PC-3 (cell line): ENCODE results near the gene SAA4. TPM values are rescaled to one million over a fixed set of nuclear protein-coding genes. Genes with fewer than 3 reads are reported as not detected.

Experiments
- ATAC-seq: fragments of 200-7000 bp; cut with Tn5 transposase; 2 replicates; pipeline ENCODE4 v1.9.1; 2020; ENCODE audit warnings: mild to moderate bottlenecking, moderate library complexity
- BruUV-seq: library from RNA; stranded (reverse); fragments of 400-500 nt; replicated peaks from 2 replicates; lab custom pipeline; 2021; lab: Mats Ljungman, UMichigan
- CTCF ChIA-PET: fragments of 300-600 bp; sonication (Branson Sonifier 250); formaldehyde crosslinking; loops from one replicate; lab custom pipeline; 2022; ENCODE audit warnings: antibody characterized with exemption; lab: Charles Lee
- POLR2A ChIA-PET: fragments of 300-600 bp; sonication (Branson Sonifier 250); formaldehyde crosslinking; loops from one replicate; lab custom pipeline; 2022; ENCODE audit warnings: antibody characterized with exemption; ENCODE audit not compliant: unreplicated experiment; lab: Charles Lee
- DNase-seq: peaks from one replicate; pipeline ENCODE4 v3.0.0-alpha.2; 2015
- H2AFZ ChIP-seq: fragments of 300-600 bp; sonication (generic); 2 replicates; pipeline ENCODE4 v1.6.0; 2016; ENCODE audit warnings: antibody characterized with exemption, low read length
- H3F3A ChIP-seq: fragments of 300-600 bp; sonication (generic); one replicate; pipeline ENCODE4 v1.6.0; 2017; ENCODE audit warnings: antibody characterized with exemption, low read length, control low read depth, mild to moderate bottlenecking; ENCODE audit not compliant: unreplicated experiment
- H3K27ac ChIP-seq: fragments of 300-600 bp; sonication (generic); 2 replicates; pipeline ENCODE4 v1.5.1; 2016; ENCODE audit warnings: mild to moderate bottlenecking, low read length
- H3K27me3 ChIP-seq: fragments of 300-600 bp; sonication (generic); 2 replicates; pipeline ENCODE4 v1.6.1; 2016; ENCODE audit warnings: low read length, mixed read lengths
- H3K36me3 ChIP-seq: fragments of 300-600 bp; sonication (generic); 2 replicates; pipeline ENCODE4 v1.6.1; 2016; ENCODE audit warnings: low read depth, mixed run types, low read length, mixed read lengths
- H3K4me1 ChIP-seq: fragments of 300-600 bp; sonication (generic); 2 replicates; pipeline ENCODE4 v1.5.1; 2016; ENCODE audit warnings: low read length; ENCODE audit not compliant: insufficient read depth
- H3K4me2 ChIP-seq: fragments of 300-600 bp; sonication (generic); 2 replicates; pipeline ENCODE4 v1.6.0; 2016; ENCODE audit warnings: low read length
- H3K4me3 ChIP-seq: fragments of 300-600 bp; sonication (generic); 2 replicates; pipeline ENCODE4 v1.5.1; 2016; ENCODE audit warnings: mild to moderate bottlenecking, low read length, mixed read lengths
- H3K79me2 ChIP-seq: fragments of 300-600 bp; sonication (generic); 2 replicates; pipeline ENCODE4 v1.6.1; 2017; ENCODE audit warnings: low read length, mixed read lengths
- H3K9ac ChIP-seq: fragments of 300-600 bp; sonication (generic); 2 replicates; pipeline ENCODE4 v1.6.0; 2016; ENCODE audit warnings: mild to moderate bottlenecking, low read length
- H3K9me2 ChIP-seq: fragments of 300-600 bp; sonication (generic); replicated peaks from 2 replicates; pipeline ENCODE4 v1.6.1; 2016; ENCODE audit warnings: mixed run types, low read length, mixed read lengths
- H3K9me3 ChIP-seq: fragments of 300-600 bp; sonication (generic); 2 replicates; pipeline ENCODE4 v1.6.1; 2016; ENCODE audit warnings: low read length, mixed read lengths
- H4K20me1 ChIP-seq: fragments of 300-600 bp; sonication (generic); 2 replicates; pipeline ENCODE4 v1.6.1; 2016; ENCODE audit warnings: low read length, mixed read lengths
- CTCF ChIP-seq: fragments of 300-600 bp; sonication (generic); conservative IDR thresholded peaks from 2 replicates; pipeline ENCODE4 v1.5.1; 2017; ENCODE audit warnings: antibody characterized with exemption, low read depth, mild to moderate bottlenecking, low read length
- EZH2 ChIP-seq: fragments of 300-600 bp; sonication (generic); IDR thresholded peaks from one replicate; pipeline ENCODE4 v1.6.1; 2017; ENCODE audit warnings: antibody characterized with exemption, mild to moderate bottlenecking, low read length; ENCODE audit not compliant: unreplicated experiment
- EZH2phosphoT487 ChIP-seq: fragments of 300-600 bp; sonication (generic); IDR thresholded peaks from 2 replicates; pipeline ENCODE4 v1.6.1; 2018; ENCODE audit warnings: mild to moderate bottlenecking, antibody characterized with exemption, low read length, borderline replicate concordance
- intact Hi-C: fragments of 100-400 bp; cut with micrococcal nuclease; formaldehyde crosslinking; loops from 2 replicates; pipeline ENCODE4 v1.9.0; 2023
- total RNA-seq: library from RNA; depleted of rRNA; stranded (reverse); fragments of >200 nt; gene quantifications from 2 replicates; pipeline ENCODE4 v1.2.3, GENCODE V29; 2014

Gene SAA4
- total RNA-seq, 1 experiment from 2014 or later = not detected

DNA sequence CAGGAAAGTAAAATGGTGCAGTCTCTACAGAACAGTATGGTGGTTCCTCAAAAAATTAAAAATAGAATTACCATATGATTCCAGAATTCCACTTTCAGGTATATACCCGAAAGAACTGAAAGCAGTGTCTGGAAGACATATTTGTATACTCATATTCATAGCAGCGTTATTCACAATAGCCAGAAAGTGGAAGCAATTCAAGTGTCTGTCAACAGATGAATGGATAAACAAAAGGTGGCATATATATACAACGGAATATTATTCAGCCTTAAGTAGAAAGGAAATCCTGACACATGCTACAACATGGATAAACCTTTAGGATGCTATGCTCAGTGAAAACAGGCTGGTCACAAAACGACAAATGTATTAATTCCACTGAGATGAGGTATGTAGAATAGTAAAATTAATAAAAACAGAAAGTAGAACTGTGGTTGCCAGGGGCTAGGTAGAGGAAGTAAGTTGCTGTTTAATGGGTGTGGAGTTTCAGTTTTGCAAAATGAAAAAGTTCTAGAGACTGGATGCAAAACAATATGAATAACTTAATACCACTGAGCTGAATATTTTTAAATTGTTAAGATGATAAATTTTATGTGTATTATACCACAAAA is 43.9 kb upstream of the SAA4 start:
- TF ChIP-seq EZH2phosphoT487 (no peak), CTCF (no peak), EZH2 (no peak)
- CTCF ChIA-PET = no interaction called here

DNA sequence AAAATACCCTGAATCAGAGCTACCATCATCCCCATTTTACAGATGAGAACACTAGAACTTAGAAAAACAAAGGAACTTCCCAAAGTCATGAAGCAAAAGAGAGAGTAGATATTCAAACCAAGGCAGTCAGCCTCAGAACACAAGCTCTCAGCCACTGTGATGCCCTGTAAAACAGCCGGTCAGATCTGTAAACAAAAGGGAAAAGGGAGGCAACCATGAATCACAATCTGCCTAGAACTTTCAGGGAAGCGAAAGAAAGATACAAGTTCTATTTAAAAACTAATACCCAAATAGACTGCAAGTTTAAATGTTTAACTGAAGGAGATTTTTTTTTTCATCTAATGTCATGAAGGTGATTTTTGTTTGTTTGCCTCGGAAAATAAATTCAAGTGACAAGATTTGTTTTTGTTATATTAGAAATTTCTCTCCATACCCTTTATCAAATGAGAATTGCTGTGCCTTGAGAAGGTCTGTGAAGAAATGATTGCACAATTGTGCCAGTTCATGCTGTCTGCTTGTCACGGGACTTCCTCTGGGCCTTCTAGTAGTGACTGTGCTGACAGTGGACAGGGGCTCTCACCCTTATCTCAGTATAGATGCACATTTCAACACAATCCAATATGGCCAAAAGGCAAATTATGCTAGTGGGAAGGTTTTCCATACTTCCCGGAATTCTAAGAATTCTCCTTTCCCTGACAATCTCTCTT is 41.1 kb upstream of the SAA4 start:
- CTCF ChIA-PET = interaction anchor here (0.6 kb wide), 1 partner anchor 46 kb away, joined by 3 read pairs; no protein-coding TSS in a partner anchor
- intact Hi-C loops = no loop called here
- no TSS peak for BruUV-seq

More for the DNA sequence above, 43.9 kb upstream of the SAA4 start:
- no peaks in the 10 kb centered on the region for H3K79me2 ChIP-seq
- no peaks in the 10 kb centered on the region for H3K27me3 ChIP-seq
- no peaks in the 10 kb centered on the region for H3K9me3 ChIP-seq
- H3K9me2 ChIP-seq = no peaks in the 10 kb centered on the region
- intact Hi-C loops = no loop called here
- no peaks in the 10 kb centered on the region for H4K20me1 ChIP-seq
- no TSS peak for BruUV-seq
- no peak overlapping the region for H2AFZ ChIP-seq
- H3K36me3 ChIP-seq = peaks cover 10% of the 10 kb centered on the region; the same call in 1 of the 2 replicates
- no peaks in the 10 kb centered on the region for H3F3A ChIP-seq
- no peak for DNase-seq
- no peak overlapping the region for H3K27ac ChIP-seq
- ATAC-seq = no peak
- no peak overlapping the region for H3K4me3 ChIP-seq
- H3K9ac ChIP-seq = no peak overlapping the region
- no peaks in the 10 kb centered on the region for H3K4me1 ChIP-seq
- POLR2A ChIA-PET = no interaction called here
- no peak overlapping the region for H3K4me2 ChIP-seq

More for the DNA sequence above, 41.1 kb upstream of the SAA4 start:
- H3K9me2 ChIP-seq = no peaks in the 10 kb centered on the region
- no peaks in the 10 kb centered on the region for H3K27me3 ChIP-seq
- no peaks in the 10 kb centered on the region for H4K20me1 ChIP-seq
- no peaks in the 10 kb centered on the region for H3K79me2 ChIP-seq
- H3F3A ChIP-seq = no peaks in the 10 kb centered on the region
- no peak overlapping the region for H3K4me3 ChIP-seq
- no peak overlapping the region for H3K27ac ChIP-seq
- H3K36me3 ChIP-seq = peaks cover 10% of the 10 kb centered on the region; the same call in 1 of the 2 replicates
- no peak overlapping the region for H2AFZ ChIP-seq
- POLR2A ChIA-PET = interaction anchor here (0.6 kb wide), 1 partner anchor 37 kb away, joined by 3 read pairs; no protein-coding TSS in a partner anchor
- H3K4me2 ChIP-seq = no peak overlapping the region
- DNase-seq (no peak), ATAC-seq (peak; percentile 43)
- H3K9ac ChIP-seq = no peak overlapping the region
- TF ChIP-seq EZH2 (no peak), CTCF (no peak), EZH2phosphoT487 (no peak)
- no peaks in the 10 kb centered on the region for H3K9me3 ChIP-seq
- H3K4me1 ChIP-seq = no peaks in the 10 kb centered on the region
